NCI-H1694 (cell line): ENCODE measurements around the gene ADGRB3.
"Not testable (repeated sequence)": the region's sequence is repeated elsewhere in the genome, so short reads cannot be mapped to it uniquely, and the experiment has no call there.

Source experiments
- DNase-seq: peaks from one replicate; lab custom pipeline; 2025; lab: John Stamatoyannopoulos, UW

The ADGRB3 gene

DNA sequence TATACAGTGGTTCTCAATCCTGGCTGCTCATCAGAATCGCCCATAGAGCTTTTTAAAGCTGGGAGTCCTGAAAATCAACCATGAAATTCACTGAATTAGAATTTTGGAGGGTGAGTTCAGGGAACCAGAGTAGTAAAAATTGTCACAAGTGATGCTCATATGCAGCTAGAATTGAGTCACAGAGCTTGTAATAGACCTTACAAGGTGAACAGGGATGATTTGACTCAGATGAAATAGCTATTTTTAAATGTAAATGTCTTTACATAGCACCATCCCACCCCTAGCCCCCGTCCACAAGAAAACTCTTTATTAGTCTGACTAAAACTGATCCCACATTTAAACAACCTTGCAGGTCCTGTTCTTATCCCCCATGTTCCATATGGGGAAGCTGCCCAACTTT lies 630.0 kb downstream of the ADGRB3 start:
- DNase-seq = no peak

DNA sequence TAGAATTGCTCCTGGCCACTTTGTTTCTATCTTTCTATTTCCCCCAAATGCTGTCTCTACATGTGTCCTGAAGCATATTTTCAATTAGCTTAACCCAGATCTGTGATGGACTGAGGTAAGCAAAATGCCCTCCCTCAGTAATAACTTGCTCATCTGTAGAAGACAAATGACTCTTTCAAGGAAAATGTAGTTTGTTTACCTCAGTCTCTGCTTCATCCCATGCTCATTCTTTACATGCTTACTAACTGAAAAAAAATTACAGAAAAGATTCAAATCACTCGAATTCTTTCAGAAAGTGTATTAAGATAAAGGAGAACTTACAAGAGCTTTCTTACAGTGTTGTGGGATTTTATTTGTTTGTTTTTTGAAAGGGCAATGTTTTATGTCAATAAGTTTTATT lies 630.6 kb downstream of the ADGRB3 start:
- DNase-seq = no peak

GRCh38 chr6:69276204-69276603 lies 641.1 kb downstream of the ADGRB3 start:
- DNase-seq = no peak

GRCh38 chr6:69279805-69280204 lies 644.7 kb downstream of the ADGRB3 start:
- no peak for DNase-seq

- no peak for DNase-seq
These were observed 645.8 kb downstream of the ADGRB3 start for GRCh38 chr6:69280858-69281257.

DNA sequence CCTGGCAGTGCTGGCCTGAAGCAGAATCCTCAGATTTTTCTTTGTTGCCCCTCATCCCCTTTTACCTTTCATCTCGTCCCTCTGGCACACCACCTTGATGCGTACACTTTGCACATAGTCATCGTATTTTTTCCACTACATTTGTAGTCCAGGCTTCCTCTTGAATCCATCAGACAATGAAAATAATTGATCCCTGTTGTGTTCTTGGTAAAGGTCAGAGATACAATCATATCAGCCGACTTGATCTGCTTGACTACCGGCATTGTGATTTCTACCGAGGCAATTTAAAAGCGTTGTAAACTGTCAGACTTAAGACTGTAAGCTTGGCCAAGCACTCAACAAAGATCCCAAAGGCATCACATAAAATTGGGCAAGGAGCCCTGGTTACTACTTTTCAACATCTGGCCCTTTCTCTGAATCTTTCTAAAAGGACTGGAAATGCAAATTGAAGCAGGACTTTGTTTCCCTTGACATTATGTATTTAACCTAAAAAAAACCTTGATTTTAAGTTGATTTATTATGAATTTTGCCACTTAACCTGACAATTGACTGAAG lies 649.2 kb downstream of the ADGRB3 start:
- DNase-seq = no peak

DNA sequence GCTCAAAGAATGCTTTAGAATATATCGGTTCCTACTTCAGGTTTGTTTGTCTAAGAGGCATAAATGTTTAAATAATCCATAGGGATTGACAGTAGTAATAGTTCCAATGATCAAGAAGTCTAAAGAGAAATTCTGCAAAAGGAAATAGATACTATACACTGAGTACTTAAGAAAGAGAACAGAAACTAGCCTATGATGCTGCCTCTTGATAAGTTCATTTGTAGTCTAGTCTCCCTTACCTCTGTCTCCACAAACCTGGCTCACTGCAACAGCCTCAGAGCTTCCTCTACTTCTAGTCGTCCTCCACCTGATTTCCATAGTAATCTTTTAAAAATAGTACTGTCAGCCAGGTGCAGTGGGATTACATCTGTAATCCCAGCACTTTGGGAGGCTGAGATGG lies 650.0 kb downstream of the ADGRB3 start:
- no peak for DNase-seq

GRCh38 chr6:69286331-69286730 lies 651.2 kb downstream of the ADGRB3 start:
- DNase-seq = no peak

GRCh38 chr6:69288198-69288597 lies 653.1 kb downstream of the ADGRB3 start:
- not testable (repeated sequence) for DNase-seq

DNA sequence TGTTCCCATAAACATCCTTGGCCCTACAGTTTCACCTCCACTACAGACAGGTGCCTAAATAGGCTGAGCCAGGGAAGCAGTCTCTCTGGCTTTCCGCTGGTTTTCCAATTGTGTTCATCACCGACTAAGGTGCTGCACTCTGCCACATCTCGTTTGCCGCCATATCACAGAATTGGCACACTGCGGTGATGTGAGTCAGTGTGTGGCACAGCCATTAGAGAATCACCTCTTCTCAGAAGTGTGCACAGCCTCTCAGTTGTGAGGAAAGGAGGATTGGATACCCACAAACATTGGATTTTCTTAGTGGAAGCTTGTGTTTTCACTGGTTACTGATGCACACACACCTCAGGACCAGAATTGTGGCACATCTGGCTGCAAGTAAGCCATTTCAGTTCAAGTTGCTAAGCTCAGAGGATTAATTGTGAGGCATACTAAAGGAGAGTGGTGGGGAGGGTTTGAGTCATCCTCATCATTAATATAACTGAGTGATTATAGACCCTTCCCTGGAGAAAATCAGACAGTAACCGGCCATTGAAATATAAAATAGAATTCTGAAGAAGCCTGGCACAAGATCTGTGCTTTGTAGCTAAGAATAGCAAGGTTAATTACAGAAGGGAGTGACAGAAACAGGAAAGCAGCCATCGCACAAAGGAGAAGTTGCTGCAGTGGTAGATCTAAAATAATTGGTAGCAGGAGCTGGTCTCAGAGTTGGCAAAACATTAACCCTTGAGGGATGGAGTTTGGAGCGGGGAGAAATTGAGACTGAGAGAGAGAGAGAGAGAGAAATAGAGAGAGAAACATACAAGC lies 654.8 kb downstream of the ADGRB3 start:
- DNase-seq = no peak

DNA sequence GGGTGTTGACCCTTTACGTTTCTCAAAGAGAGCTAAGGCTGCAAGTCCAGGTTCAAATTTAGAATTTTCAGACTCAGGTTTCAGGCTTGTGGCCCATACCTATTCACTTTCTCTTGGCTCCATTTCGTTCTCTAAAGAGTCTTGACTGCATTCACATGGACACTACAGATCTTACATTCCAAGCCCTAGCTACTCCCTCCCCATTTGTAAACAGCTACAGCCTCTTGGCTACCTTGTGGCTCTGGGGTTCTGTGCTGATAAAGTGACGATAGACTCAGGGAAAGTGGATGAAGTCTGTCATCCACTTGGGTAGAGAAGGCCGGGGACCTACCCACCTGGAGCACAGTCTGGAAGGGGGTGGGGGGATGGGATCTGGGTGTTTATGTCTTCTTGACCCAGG lies 658.4 kb downstream of the ADGRB3 start:
- no peak for DNase-seq

DNA sequence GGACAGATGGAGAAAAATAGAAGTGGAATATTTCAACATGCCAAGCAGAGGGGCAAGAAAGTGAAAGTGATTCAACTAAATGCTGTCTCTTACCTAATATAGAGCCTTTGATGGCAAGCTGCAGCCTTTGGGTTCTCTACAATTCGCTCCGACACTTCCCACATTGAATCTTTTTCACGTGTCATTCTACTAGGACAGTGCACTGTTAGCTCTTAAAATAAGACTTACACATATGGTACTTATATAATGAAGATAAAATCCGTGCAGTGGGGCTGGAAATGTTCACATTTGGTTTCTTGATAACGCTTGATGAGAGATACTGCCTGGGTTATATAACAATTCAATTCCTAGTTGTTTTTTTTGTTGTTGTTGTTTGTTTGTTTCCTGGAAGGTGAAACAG lies 659.3 kb downstream of the ADGRB3 start:
- no peak for DNase-seq

DNA sequence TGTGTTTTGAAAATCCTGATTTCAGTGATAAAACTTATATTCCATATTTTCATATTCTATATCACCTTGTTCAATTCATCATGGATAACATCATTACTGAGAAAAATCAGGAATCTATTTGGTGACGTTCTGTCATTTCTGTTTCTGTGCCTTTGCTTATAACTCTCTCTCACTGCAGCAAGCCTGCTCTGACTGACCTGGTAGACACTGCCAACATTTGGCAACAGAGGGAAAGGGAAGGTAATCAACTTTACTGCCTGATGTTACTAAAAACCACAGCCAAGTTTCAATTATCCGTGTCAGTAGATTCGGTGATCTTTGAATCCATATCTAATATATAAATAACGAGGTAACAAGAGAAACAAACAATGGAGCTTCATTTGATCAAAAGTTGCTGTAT lies 659.8 kb downstream of the ADGRB3 start:
- peak; percentile 19 for DNase-seq

DNA sequence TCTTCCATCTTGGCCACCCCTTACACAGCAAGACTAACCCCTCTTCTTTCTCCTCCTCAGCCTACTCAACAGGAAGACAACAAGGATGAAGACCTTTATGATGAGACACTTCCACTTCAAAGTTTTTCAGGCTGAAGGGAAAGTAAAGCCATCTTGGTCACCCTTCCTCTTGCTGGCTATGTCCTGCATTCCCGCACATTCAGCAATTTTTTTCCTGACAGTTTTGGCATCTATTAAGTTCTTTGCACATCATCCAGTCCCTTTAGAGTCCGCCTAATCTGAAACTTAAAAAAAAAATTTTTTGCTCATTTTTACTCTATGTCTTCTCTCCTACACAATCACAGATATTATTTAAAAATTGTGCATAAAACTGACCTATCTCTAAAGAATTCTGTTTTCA lies 668.3 kb downstream of the ADGRB3 start:
- no peak for DNase-seq

DNA sequence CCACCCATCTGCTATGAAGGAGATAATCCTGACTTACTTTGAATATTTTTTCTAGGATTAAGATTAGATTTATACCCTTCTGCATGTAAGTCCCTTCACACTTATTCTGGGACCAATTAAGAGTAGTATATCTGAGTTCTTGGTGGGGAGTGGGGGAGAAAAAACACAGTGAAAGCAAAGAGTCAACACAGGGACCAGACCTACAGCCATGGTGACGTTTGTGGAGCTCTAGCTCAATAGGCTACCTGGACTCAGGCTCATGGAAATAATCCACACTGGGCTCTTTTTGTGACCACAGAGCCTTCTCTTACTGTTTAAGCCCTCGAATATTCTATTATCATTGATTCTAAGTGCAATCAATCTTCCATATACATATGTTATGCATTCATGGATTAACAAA lies 670.4 kb downstream of the ADGRB3 start:
- no peak for DNase-seq

- DNase-seq = no peak
These were observed 673.5 kb downstream of the ADGRB3 start for GRCh38 chr6:69308584-69308983.

GRCh38 chr6:69311888-69312287 lies 676.8 kb downstream of the ADGRB3 start:
- DNase-seq = no peak

- no peak for DNase-seq
These were observed 678.9 kb downstream of the ADGRB3 start for GRCh38 chr6:69314001-69314400.

DNA sequence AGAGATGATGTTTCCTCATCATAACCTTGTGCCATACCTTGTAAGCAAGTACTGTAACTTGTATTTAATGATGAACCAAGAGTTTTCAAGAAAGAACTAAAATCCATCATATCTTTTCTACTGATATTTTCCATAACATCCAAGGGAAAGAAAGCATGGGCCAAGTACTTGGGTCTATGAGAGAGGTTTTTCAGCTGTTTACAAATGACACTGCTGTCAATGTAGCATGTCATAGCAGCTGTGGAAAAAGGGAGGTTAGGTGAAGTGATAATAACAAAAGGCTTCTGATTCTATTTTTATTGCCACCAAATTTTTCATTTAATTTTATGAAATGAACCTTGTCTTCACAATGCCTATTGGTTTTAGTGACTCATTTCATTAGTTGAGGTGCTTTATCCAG lies 679.4 kb downstream of the ADGRB3 start:
- no peak for DNase-seq

DNA sequence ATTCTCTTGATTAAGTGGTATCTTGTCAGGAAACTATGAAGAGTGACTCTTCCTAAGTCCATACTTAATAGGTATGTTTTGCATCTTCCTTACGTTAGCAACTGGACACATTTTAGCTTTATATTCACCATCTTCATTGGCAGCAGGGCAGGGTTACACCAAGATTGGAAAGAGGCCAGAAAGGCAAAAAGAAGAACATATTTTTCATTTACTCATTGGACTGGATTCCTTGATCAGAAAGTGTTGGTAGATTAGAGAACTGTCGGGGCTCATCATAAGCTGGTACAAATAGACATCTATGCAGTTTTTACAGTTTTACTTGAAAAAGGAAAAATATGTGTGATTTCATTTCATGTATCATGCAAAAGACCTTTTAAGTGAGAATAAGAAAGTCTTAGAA lies 696.8 kb downstream of the ADGRB3 start:
- DNase-seq = no peak

- no peak for DNase-seq
These were observed 702.2 kb downstream of the ADGRB3 start for GRCh38 chr6:69337311-69337710.

DNA sequence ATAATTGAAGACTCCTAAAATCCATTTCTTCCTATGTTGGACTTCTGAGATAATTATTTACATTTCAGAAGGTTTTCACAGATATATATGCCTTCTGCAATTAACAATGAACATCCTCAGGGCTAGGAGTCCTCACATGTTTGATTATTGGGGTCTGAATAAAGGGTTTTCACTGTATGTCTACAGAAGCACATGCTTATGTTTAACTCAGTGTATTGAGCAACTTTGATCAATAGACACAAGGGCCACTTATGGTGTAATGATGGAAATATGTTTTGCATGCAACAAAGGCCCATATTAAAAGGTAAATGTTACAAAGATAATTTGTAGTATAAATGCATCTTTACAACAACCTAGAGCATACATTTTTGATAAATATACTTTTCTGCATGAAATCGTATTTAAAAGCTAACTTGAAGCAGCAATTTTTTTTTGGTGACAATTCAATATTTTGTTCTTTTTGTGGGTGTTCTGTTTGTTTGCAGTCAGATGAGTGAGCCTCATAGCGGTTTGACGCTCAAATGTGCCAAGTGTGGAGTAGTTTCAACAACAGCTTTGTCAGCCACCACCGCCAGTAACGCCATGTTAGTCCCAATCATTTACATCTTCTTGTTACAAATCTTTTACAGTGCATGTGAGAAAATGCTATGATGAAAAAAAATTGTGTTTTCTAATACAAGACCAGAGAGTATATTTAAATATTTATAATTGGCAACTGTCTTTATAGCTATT lies 703.5 kb downstream of the ADGRB3 start:
- no peak for DNase-seq

DNA sequence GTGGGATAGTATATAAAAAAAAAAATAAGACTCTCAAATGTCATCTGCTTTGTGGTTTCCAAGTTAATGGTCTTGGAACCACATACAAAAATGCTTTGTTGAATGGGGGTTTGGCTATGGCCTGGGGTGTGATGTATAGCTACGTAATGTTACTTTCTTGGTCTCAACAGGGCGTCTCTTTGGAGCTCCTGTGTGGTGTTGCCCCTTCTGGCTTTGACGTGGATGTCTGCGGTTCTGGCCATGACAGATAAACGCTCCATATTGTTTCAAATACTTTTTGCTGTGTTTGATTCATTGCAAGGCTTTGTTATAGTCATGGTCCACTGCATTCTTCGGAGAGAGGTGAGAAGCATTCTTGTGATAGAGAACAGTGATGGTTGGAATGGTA lies 704.1 kb downstream of the ADGRB3 start:
- no peak for DNase-seq
